ENCODE data around the gene AKAP11. TPM values are rescaled to one million over a fixed set of nuclear protein-coding genes. Genes with fewer than 3 reads are reported as not detected.

Gene AKAP11
- total and polyA plus RNA-seq, 5 experiments from 2014 or later = 2.5 to 33.9 (median 4.5) TPM

Other genes starting within 250 kb of the AKAP11 start
- 1 to 10 TPM; 4.2 to 5.2 TPM for gene DGKH, start 223.5 kb upstream of the AKAP11 start, total RNA-seq
- 1 to 10 TPM; 1.3 to 1.5 (median 1.3) TPM for gene DGKH, start 223.5 kb upstream of the AKAP11 start, polyA plus RNA-seq